Right kidney (tissue), 1 donor: Measurements from ENCODE around the gene TRAPPC10.
"Not testable (repeated sequence)": the region's sequence is repeated elsewhere in the genome, so short reads cannot be mapped to it uniquely, and the experiment has no call there.

Source experiments
- DNase-seq: peaks from one replicate; pipeline ENCODE4 v3.0.0-alpha.2; 2016

The TRAPPC10 gene

GRCh38 chr21:44153214-44153888 lies 141.2 kb downstream of the TRAPPC10 start:
- not testable (repeated sequence) for DNase-seq

GRCh38 chr21:44153889-44154228 lies 141.8 kb downstream of the TRAPPC10 start:
- not testable (repeated sequence) for DNase-seq

GRCh38 chr21:44154816-44155230 lies 142.7 kb downstream of the TRAPPC10 start:
- DNase-seq: not testable (repeated sequence)

- not testable (repeated sequence) for DNase-seq
Observed at GRCh38 chr21:44155231-44155993, 143.3 kb downstream of the TRAPPC10 start.

DNA sequence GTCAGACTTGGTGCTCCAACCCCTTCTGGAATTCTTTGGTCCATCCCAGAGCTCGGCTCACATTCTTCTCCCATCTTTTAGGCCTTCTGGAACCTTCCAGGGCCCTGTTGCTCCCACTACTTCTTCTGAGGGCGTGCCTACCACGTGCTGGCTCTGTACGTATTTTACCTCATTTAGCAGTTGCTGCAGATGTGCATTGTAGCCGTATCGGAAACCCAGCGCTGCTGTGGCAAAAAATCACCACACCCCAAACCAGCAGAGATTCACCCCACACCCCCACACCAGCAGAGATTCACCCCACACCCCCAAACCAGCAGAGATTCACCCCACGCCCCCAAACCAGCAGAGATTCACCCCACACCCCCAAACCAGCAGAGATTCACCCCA lies 143.9 kb downstream of the TRAPPC10 start:
- not testable (repeated sequence) for DNase-seq
